Measurements from ENCODE around the gene ABCB1.

The ABCB1 gene

DNA sequence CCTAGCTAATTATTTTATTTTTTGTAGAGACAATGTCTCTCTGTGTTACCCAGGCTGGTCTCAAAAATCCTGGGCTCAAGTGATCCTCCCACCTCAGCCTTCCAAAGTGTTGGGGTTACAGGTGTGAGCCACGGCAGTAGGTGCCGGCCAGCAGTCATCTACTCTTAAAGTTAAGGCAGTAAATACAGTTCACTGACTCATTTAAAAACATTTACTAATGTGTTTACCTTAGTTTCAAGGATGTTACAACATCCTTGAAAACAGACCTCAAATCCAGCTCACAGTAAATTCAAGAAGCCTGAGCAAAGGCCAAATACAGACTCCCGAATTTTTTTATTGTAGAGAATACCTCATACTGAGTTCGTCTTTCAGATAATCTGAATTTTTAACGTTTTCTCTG lies 95.6 kb downstream of the ABCB1 start:
- Mint-ChIP-seq H3K27me3 (ENCODE audit: low read depth, poor library complexity) (peaks cover under 1% of the 10 kb centered on the region), H3K4me3 (no peak overlapping the region), H3K4me1 (peaks cover 7% of the 10 kb centered on the region), H3K27ac (no peak overlapping the region), H3K9me3 (no peaks in the 10 kb centered on the region), H3K36me3 (ENCODE audit: low read depth) (no peaks in the 10 kb centered on the region)
- DNase-seq = no peak
- TF ChIP-seq, protein P1, sequence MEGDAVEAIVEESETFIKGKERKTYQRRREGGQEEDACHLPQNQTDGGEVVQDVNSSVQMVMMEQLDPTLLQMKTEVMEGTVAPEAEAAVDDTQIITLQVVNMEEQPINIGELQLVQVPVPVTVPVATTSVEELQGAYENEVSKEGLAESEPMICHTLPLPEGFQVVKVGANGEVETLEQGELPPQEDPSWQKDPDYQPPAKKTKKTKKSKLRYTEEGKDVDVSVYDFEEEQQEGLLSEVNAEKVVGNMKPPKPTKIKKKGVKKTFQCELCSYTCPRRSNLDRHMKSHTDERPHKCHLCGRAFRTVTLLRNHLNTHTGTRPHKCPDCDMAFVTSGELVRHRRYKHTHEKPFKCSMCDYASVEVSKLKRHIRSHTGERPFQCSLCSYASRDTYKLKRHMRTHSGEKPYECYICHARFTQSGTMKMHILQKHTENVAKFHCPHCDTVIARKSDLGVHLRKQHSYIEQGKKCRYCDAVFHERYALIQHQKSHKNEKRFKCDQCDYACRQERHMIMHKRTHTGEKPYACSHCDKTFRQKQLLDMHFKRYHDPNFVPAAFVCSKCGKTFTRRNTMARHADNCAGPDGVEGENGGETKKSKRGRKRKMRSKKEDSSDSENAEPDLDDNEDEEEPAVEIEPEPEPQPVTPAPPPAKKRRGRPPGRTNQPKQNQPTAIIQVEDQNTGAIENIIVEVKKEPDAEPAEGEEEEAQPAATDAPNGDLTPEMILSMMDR (IDR thresholded peaks at IDR 0.05) = no peak

DNA sequence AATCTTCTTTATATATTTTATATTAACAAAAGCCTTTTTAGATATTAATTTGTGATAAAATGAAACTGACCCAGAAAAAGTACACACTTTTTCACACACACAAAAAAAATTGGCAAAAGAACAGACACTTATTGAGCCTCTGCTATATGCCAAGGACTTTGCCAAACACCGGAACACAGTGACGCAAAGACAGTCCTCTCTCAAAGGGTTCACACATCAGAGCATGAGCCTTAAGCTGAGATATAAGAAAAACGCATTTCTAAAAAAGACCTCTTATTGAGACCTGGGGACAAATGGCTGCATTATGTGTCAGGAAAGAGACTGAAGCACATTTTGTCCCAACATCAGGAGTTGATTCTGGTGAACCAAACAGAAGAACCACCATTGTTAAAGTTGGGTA lies 101.2 kb downstream of the ABCB1 start:
- no peak for DNase-seq
- H3K4me3 Mint-ChIP-seq = no peak overlapping the region
- H3K27ac Mint-ChIP-seq = no peak overlapping the region
- peaks cover 5% of the 10 kb centered on the region for H3K27me3 Mint-ChIP-seq (ENCODE audit: low read depth, poor library complexity)
- H3K36me3 Mint-ChIP-seq (ENCODE audit: low read depth) = no peaks in the 10 kb centered on the region
- peaks cover 11% of the 10 kb centered on the region for H3K4me1 Mint-ChIP-seq
- TF ChIP-seq, protein P1 (IDR thresholded peaks at IDR 0.05) = no peak
- H3K9me3 Mint-ChIP-seq = no peaks in the 10 kb centered on the region

DNA sequence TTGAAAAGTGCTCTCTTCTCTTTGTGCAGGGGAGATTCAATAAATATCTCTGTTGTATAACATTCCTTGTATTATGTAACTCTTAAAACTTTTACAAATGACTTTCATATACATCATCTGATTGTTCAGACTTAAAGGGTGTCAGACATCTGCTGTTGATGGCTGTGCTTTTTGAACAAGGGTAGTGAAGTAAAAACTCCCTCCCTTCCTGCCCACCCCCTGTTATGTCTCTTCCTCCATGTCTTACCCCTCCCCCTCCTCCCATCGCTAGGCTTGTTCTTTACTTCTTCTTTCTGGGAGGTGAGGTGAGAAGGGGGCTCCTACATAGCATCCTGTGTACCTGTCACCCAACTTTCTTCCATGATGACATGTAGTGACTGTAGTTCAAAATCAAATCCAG lies 101.8 kb downstream of the ABCB1 start:
- peaks cover 11% of the 10 kb centered on the region for H3K4me1 Mint-ChIP-seq
- TF ChIP-seq, protein P1 (IDR thresholded peaks at IDR 0.05) = no peak
- H3K36me3 Mint-ChIP-seq (ENCODE audit: low read depth) = no peaks in the 10 kb centered on the region
- no peak overlapping the region for H3K27ac Mint-ChIP-seq
- H3K4me3 Mint-ChIP-seq = no peak overlapping the region
- peaks cover 5% of the 10 kb centered on the region for H3K27me3 Mint-ChIP-seq (ENCODE audit: low read depth, poor library complexity)
- no peak for DNase-seq
- no peaks in the 10 kb centered on the region for H3K9me3 Mint-ChIP-seq

DNA sequence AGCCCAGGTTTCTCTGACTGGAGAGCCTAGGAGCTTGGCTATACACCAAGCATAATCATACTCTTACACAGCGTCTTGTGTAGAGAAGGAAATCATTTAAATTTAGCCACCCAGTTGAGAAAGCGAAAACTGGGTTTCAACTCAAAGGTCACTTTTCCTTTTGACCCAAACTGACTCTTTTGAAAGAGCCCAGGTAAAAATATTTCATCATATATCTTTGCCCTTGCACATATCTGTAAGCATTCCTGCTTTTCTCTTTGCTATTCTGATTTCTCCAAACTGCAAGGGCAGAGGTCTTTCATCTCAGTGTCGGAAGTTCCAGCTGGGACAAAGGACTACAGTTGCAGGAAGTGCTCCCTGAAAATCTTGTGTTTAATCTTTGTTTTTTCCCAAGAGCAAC lies 103.2 kb downstream of the ABCB1 start:
- Mint-ChIP-seq H3K36me3 (ENCODE audit: low read depth) (no peaks in the 10 kb centered on the region), H3K9me3 (no peaks in the 10 kb centered on the region), H3K4me3 (no peak overlapping the region), H3K27ac (no peak overlapping the region), H3K4me1 (peaks cover 11% of the 10 kb centered on the region), H3K27me3 (ENCODE audit: low read depth, poor library complexity) (peaks cover 5% of the 10 kb centered on the region)
- TF ChIP-seq, protein P1 (IDR thresholded peaks at IDR 0.05) = no peak
- DNase-seq = no peak

DNA sequence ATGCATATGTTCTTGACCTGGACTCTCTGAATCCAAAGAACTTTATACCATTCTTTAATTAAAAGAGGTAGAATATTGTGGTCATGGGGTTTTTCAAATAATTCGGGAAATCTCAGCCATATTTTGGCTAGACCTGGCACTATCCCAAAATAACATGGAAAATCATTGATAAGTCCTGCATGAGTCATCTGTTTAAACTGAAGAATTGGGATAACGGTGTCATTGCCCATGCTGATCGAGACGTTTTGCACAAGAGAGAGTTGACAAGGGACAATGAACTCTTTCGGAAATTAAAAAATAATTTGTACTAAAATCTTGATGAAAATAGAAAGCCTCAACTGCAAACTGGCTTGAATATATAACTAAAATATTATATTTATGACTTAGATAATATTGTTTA lies 105.3 kb downstream of the ABCB1 start:
- Mint-ChIP-seq H3K9me3 (no peaks in the 10 kb centered on the region), H3K27ac (no peak overlapping the region), H3K27me3 (ENCODE audit: low read depth, poor library complexity) (peaks cover 5% of the 10 kb centered on the region), H3K36me3 (ENCODE audit: low read depth) (no peaks in the 10 kb centered on the region), H3K4me1 (peaks cover 11% of the 10 kb centered on the region), H3K4me3 (no peak overlapping the region)
- no peak for DNase-seq
- TF ChIP-seq, protein P1 (IDR thresholded peaks at IDR 0.05) = no peak

DNA sequence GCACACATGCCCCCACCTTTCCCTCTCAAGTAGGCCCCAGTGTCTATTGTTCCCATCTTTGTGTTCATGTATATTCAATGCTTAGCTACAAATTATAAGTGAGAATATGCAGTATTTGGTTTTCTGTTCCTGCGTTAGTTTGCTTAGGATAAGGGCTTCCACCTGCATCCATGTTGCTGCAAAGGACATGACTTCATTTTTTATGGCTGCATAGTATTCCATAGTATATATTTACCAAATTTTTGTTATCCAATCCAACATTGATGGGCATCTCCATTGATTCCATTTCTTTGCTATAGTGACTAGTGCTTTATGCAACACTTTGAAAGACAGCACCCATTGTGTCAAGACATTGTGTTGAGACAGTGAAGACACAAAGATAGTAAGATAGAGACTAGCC lies 106.2 kb downstream of the ABCB1 start:
- no peak for DNase-seq
- Mint-ChIP-seq H3K36me3 (ENCODE audit: low read depth) (no peaks in the 10 kb centered on the region), H3K27ac (no peak overlapping the region), H3K27me3 (ENCODE audit: low read depth, poor library complexity) (no peaks in the 10 kb centered on the region), H3K4me3 (no peak overlapping the region), H3K4me1 (peaks cover 11% of the 10 kb centered on the region), H3K9me3 (no peaks in the 10 kb centered on the region)
- TF ChIP-seq, protein P1 (IDR thresholded peaks at IDR 0.05) = no peak

All from nephron progenitor cell (in vitro differentiated cells).